GM20000 (cell line): ENCODE measurements around the gene PRSS56.

Experiments
- DNase-seq: peaks from one replicate; pipeline ENCODE4 v3.0.0; 2012; ENCODE audit warnings: low spot score
- TF ChIP-seq, protein P1 (sequence below): IDR thresholded peaks from 2 replicates; pipeline ENCODE4 v1.5.1; 2012; ENCODE audit warnings: mild to moderate bottlenecking, control low read depth; ENCODE audit errors: extremely low read depth, missing control alignments

Gene PRSS56

DNA sequence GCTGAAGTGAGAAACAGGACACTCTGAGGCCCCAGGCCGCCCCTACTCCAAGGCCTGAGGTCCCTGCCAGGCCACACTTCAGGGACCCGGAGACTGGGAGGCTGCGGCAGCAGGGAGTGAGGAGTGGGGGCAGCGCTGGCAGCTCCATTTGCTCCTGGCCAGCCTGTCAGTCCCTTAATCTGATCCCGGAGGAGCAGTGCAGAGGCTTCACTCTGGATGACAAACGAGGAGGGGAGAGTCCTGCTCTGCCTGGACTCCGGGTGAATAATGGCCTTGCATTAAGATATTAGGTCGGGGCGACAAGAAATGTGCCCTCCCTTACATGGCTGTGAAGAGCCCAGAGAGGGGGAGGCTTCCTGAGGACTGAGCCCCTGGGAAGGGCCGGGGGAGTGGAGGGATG is 14.3 kb upstream of the PRSS56 start:
- DNase-seq, result no peak
- TF ChIP-seq, protein P1, sequence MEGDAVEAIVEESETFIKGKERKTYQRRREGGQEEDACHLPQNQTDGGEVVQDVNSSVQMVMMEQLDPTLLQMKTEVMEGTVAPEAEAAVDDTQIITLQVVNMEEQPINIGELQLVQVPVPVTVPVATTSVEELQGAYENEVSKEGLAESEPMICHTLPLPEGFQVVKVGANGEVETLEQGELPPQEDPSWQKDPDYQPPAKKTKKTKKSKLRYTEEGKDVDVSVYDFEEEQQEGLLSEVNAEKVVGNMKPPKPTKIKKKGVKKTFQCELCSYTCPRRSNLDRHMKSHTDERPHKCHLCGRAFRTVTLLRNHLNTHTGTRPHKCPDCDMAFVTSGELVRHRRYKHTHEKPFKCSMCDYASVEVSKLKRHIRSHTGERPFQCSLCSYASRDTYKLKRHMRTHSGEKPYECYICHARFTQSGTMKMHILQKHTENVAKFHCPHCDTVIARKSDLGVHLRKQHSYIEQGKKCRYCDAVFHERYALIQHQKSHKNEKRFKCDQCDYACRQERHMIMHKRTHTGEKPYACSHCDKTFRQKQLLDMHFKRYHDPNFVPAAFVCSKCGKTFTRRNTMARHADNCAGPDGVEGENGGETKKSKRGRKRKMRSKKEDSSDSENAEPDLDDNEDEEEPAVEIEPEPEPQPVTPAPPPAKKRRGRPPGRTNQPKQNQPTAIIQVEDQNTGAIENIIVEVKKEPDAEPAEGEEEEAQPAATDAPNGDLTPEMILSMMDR, result no peak

GRCh38 chr2:232506709-232507108 is 13.5 kb upstream of the PRSS56 start:
- TF ChIP-seq, protein P1, result no peak
- DNase-seq, result no peak

DNA sequence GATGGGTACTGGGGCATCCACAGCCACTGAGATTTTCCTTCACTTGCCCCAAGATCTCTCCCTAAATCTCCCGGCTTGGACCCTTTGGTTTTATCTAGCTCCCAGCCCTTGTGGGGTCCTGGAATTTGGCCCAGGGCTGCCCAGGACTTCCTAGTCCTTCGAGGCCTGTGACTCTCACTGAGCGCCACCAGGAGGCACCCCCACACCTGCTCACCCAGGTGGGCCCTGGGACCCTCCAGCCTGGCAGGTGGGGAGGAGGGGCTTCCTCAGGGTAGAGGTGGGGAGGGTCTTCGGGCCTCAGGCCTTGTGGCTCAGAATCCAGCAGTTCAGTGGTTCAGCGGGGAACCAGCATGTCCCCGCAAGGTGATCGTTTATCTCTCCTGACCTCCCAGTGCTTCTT is 11.9 kb upstream of the PRSS56 start:
- TF ChIP-seq, protein P1, result no peak
- DNase-seq, result no peak

DNA sequence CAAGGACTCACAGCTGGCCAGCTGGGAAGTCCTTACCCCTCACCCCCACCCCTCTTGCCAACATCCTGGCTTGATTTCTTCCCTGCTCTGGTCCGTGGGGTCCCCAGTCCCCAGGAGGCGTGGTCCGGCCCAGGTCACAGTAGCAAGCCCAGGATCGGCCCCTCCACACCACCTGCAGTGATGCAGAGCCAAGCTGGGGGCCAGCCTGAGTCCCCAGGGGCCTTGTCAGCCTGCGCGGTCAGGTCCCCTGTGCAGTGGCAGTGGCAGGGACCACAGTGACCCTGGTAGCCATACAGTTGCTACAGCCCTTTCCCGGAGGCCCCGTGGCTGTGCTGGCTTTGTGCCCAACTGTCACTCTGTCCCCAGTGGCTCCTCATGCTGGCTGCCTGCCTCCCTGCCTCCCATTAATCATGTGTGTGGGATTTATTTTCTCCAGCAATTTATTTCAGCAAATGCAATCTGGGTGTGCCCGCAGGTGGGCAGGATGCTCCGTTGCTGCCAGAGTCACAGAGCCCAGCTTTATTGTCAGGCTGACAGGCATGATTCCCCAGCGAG is 8.8 kb upstream of the PRSS56 start:
- no peak for DNase-seq
- TF ChIP-seq, protein P1, result no peak

DNA sequence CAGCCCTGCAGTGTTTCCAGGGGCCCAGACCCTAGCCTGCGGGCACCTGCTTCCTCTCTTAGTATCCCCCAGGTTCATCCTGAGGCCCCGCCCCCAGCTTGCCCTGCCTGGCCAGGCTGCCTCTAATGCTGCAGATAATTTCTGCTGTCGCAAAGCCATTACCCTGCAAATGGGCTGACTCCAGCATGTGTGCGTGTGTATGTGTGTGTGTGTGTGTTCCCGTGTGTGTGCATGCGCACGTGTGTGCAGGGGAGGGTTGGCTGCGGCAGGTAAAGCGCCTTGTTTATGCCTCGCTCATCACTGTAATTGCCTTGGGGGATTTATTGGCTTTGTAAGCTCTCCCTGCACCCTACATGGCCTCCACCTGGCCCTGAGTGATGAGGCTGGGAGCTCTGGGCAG is 7.6 kb upstream of the PRSS56 start:
- DNase-seq, result no peak
- TF ChIP-seq, protein P1, result no peak

DNA sequence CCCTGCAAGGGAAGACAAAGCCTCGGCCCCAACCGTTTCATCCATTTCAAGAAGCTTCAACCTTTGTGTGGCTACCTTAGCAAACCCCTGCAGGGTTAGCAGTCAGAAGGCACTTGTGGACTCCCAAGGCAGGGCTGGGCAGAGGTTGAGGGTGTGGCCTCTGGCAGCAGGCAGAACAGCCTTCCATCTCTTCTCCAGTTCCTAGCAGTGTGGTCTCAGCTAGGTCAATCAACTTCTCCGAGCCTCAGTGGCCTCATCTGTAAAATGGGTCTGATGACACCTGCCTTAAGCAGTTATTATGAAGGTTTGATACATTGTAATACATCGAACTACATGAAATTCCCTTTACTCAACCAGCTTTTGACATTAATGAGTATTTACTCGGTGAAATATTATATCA is 6.8 kb upstream of the PRSS56 start:
- no peak for DNase-seq
- TF ChIP-seq, protein P1, result no peak

DNA sequence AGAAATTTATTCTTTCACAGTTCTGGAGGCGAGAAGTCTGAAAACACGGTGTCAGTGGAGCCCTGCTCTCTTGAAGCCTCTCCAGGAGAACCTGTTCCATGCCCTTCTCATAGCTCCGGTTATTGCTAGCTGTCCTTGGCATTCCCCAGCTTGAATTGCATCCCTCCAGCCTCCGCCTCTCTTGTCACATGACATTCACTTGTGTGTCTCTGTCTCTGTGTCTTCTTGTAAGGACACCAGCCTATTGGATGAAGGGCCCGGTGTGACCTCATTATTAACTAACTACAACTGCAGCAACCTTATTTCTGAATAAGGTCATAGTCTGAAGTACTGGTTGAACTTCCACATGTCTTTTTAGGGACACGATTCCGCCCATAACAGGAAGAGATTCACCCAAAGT is 4.5 kb upstream of the PRSS56 start:
- DNase-seq, result no peak
- TF ChIP-seq, protein P1, result no peak

DNA sequence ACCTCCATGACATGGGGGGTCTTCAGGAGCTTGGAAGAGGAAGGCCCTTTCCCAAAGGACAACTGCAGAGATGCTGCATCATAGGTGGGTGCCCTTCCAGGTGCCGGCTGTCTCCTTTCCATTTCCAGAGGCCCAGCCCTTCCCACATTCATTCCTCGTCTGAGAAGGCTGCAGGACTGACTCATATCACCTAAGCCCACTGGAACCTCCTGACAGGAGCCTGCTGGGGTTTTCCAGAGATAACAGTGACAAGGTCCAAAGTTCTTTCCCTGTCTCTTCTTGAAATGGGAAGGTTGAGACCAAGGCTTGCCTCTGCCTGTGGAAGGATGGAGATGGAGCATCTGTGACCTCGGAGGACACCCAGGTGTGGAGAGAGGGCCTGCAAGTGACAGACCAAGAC is 3.6 kb upstream of the PRSS56 start:
- TF ChIP-seq, protein P1, result no peak
- DNase-seq, result no peak
